Neuronal stem cell (in vitro differentiated cells): ENCODE measurements around the gene CERS3.

Experiments
- DNase-seq: peaks from one replicate; pipeline ENCODE4 v3.0.0-alpha.2; 2013; ENCODE audit warnings: low spot score
- H2AFZ ChIP-seq: one replicate; pipeline ENCODE4 v1.6.1; 2013; ENCODE audit warnings: mild to moderate bottlenecking, low read length, inconsistent platforms
- H2AK5ac ChIP-seq: 2 replicates; pipeline ENCODE4 v1.6.1; 2013; ENCODE audit warnings: low read depth, mild to moderate bottlenecking, inconsistent platforms, low read length, moderate library complexity, mixed read lengths
- H2BK120ac ChIP-seq: 2 replicates; pipeline ENCODE4 v1.6.1; 2013; ENCODE audit warnings: low read depth, mild to moderate bottlenecking, inconsistent platforms, low read length, moderate library complexity, mixed read lengths
- H2BK12ac ChIP-seq: one replicate; pipeline ENCODE4 v1.6.1; 2013; ENCODE audit warnings: low read length, inconsistent platforms
- H2BK15ac ChIP-seq: 2 replicates; pipeline ENCODE4 v1.6.1; 2013; ENCODE audit warnings: mild to moderate bottlenecking, low read length, inconsistent platforms, mixed read lengths
- H2BK5ac ChIP-seq: one replicate; pipeline ENCODE4 v1.6.1; 2013; ENCODE audit warnings: inconsistent platforms, mild to moderate bottlenecking, low read length, moderate library complexity
- H3K14ac ChIP-seq: one replicate; pipeline ENCODE4 v1.6.1; 2013; ENCODE audit warnings: low read length, inconsistent platforms
- H3K18ac ChIP-seq: 2 replicates; pipeline ENCODE4 v1.6.1; 2013; ENCODE audit warnings: low read length, inconsistent platforms
- H3K23ac ChIP-seq: 2 replicates; pipeline ENCODE4 v1.6.1; 2013; ENCODE audit warnings: low read depth, mild to moderate bottlenecking, mixed read lengths, low read length, inconsistent platforms; ENCODE audit not compliant: poor library complexity
- H3K27ac ChIP-seq: replicated peaks from 3 replicates; pipeline ENCODE4 v1.5.1; 2013; ENCODE audit warnings: low read length, inconsistent platforms
- H3K27me3 ChIP-seq, 3 experiments: 2 replicates each; pipeline ENCODE4 v1.6.1; 2013; ENCODE audit warnings: low read length in 3 of 3, mild to moderate bottlenecking in 2 of 3, inconsistent platforms in 1 of 3, low read depth in 1 of 3, mixed read lengths in 1 of 3, moderate library complexity in 1 of 3; ENCODE audit not compliant: control insufficient read depth in 3 of 3, insufficient read depth in 3 of 3
- H3K36me3 ChIP-seq, 2 donors: replicated peaks in 1 of 2; 2 replicates each; pipeline ENCODE4 v1.6.1; 2013; ENCODE audit warnings: low read length in 2 of 2; ENCODE audit not compliant: control insufficient read depth in 2 of 2, insufficient read depth in 2 of 2
- H3K4ac ChIP-seq: 2 replicates; pipeline ENCODE4 v1.6.1; 2013; ENCODE audit warnings: inconsistent platforms, mild to moderate bottlenecking, low read length, moderate library complexity
- H3K4me1 ChIP-seq, 2 donors: 1 replicate in 1 of 2; 2 replicates in 1 of 2; pipeline ENCODE4 v1.6.1; 2013; ENCODE audit warnings: low read length in 2 of 2, low read depth in 1 of 2; ENCODE audit not compliant: control insufficient read depth in 2 of 2, insufficient read depth in 1 of 2
- H3K4me2 ChIP-seq: one replicate; pipeline ENCODE4 v1.6.1; 2013; ENCODE audit warnings: mild to moderate bottlenecking, low read length, inconsistent platforms; ENCODE audit not compliant: insufficient read depth, poor library complexity, severe bottlenecking
- H3K4me3 ChIP-seq, 2 donors: 2 replicates each; pipeline ENCODE4 v1.5.1; 2013; ENCODE audit warnings: low read length in 2 of 2, mild to moderate bottlenecking in 2 of 2, inconsistent platforms in 1 of 2, moderate library complexity in 1 of 2
- H3K79me1 ChIP-seq: one replicate; pipeline ENCODE4 v1.6.1; 2013; ENCODE audit warnings: low read depth, mild to moderate bottlenecking, inconsistent platforms, low read length, moderate library complexity
- H3K9ac ChIP-seq: one replicate; pipeline ENCODE4 v1.6.1; 2013; ENCODE audit warnings: mild to moderate bottlenecking, low read depth, low read length, inconsistent platforms; ENCODE audit not compliant: poor library complexity
- H3K9me3 ChIP-seq, 2 donors: replicated peaks in 1 of 2; 2 replicates each; pipeline versions ENCODE3 to v1.6.1; 2013; ENCODE audit warnings: low read length in 2 of 2, mild to moderate bottlenecking in 2 of 2, inconsistent platforms in 1 of 2, low read depth in 1 of 2, mixed read lengths in 1 of 2, moderate library complexity in 1 of 2; ENCODE audit not compliant: control insufficient read depth in 2 of 2, insufficient read depth in 1 of 2
- H4K8ac ChIP-seq: one replicate; pipeline ENCODE4 v1.6.1; 2013; ENCODE audit warnings: low read depth, mild to moderate bottlenecking, inconsistent platforms, low read length, moderate library complexity
- H4K91ac ChIP-seq: one replicate; pipeline ENCODE4 v1.6.1; 2013; ENCODE audit warnings: low read length, low read depth, mild to moderate bottlenecking, inconsistent platforms; ENCODE audit not compliant: poor library complexity
- WGBS, 2 donors: extraction: QIAGEN DNeasy Blood & Tissue Kit; methylation state at CpG; one replicate each; pipeline ENCODE4 v1.1.7; 2013; ENCODE audit warnings: missing lambda C conversion rate in 2 of 2, mixed read lengths in 1 of 2; ENCODE audit not compliant: insufficient read length in 2 of 2, insufficient replicate concordance in 1 of 2; ENCODE audit errors: extremely low coverage in 2 of 2; 5-methylcytosine and 5-hydroxymethylcytosine counted together

CERS3 gene

GRCh38 chr15:100553468-100553867, 24.7 kb upstream of the CERS3 start:
- Histone ChIP-seq H3K4me2 (no peak overlapping the region), H2BK5ac (no peak overlapping the region), H2BK15ac (no peak overlapping the region), H3K79me1 (no peaks in the 10 kb centered on the region), H3K4me1 (no peaks in the 10 kb centered on the region), H2AFZ (no peak overlapping the region), H3K4me3 (no peak overlapping the region), H3K27ac (no peak overlapping the region), H3K18ac (no peak overlapping the region), H4K91ac (no peak overlapping the region), H4K8ac (no peak overlapping the region), H3K14ac (no peak overlapping the region), H3K36me3 (no peaks in the 10 kb centered on the region), H3K9me3 (peaks cover 0 to 6% of the 10 kb centered on the region in 2 donors), H3K27me3 (no peaks in the 10 kb centered on the region), H2AK5ac (no peak overlapping the region), H2BK120ac (no peak overlapping the region), H2BK12ac (no peak overlapping the region), H3K23ac (no peak overlapping the region), H3K4ac (no peak overlapping the region), H3K9ac (no peak overlapping the region)
- no peak for DNase-seq
- no CpG with 5 or more reads among the region's 16 CpGs for WGBS, 2 donors

GRCh38 chr15:100547961-100548360, 19.2 kb upstream of the CERS3 start:
- Histone ChIP-seq H2BK15ac (no peak overlapping the region), H3K9me3 (peaks cover 0 to 2% of the 10 kb centered on the region in 2 donors), H3K4me3 (no peak overlapping the region), H2BK5ac (no peak overlapping the region), H2AFZ (no peak overlapping the region), H3K4ac (no peak overlapping the region), H2AK5ac (no peak overlapping the region), H2BK12ac (no peak overlapping the region), H3K27ac (no peak overlapping the region), H3K23ac (no peak overlapping the region), H3K18ac (no peak overlapping the region), H2BK120ac (no peak overlapping the region), H3K9ac (no peak overlapping the region), H3K4me2 (no peak overlapping the region), H3K4me1 (no peaks in the 10 kb centered on the region), H3K79me1 (no peaks in the 10 kb centered on the region), H4K91ac (no peak overlapping the region), H3K36me3 (no peaks in the 10 kb centered on the region), H3K14ac (no peak overlapping the region), H4K8ac (no peak overlapping the region), H3K27me3 (no peaks in the 10 kb centered on the region)
- no peak for DNase-seq
- WGBS, 2 donors = no CpG with 5 or more reads among the region's 5 CpGs

DNA sequence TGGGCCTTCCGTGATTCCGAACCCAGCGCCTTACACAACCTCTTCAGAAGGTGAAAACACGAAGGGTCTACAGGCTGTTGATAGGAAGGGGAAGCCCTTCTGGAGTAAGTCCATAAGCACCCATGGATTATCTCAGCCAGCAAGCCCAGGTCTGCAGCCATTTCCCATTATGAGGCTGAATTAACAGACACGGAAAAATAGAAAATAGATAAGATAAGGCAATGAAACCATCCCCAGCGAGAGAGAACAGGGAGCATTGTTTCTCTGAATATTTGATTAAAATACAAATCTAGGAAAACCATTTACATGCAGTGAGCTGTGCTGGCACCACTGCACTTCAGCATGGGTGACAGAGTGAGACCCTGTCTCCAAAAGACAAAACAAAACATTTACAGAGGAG, 16.2 kb upstream of the CERS3 start:
- WGBS, 2 donors = no CpG with 5 or more reads among the region's 6 CpGs
- no peak overlapping the region for H4K91ac ChIP-seq
- H3K4ac ChIP-seq = no peak overlapping the region
- no peak overlapping the region for H3K9ac ChIP-seq
- H3K4me3 ChIP-seq = no peak overlapping the region
- H3K27ac ChIP-seq = no peak overlapping the region
- H2BK5ac ChIP-seq = no peak overlapping the region
- H3K36me3 ChIP-seq = no peaks in the 10 kb centered on the region
- H3K4me2 ChIP-seq = no peak overlapping the region
- H3K23ac ChIP-seq = no peak overlapping the region
- no peak overlapping the region for H2BK15ac ChIP-seq
- no peaks in the 10 kb centered on the region for H3K4me1 ChIP-seq
- no peaks in the 10 kb centered on the region for H3K27me3 ChIP-seq
- DNase-seq = no peak
- H2AK5ac ChIP-seq = no peak overlapping the region
- no peak overlapping the region for H2AFZ ChIP-seq
- no peak overlapping the region for H3K14ac ChIP-seq
- H3K18ac ChIP-seq = no peak overlapping the region
- peaks cover 0 to 2% of the 10 kb centered on the region in 2 donors for H3K9me3 ChIP-seq
- no peak overlapping the region for H2BK12ac ChIP-seq
- no peak overlapping the region for H2BK120ac ChIP-seq
- no peaks in the 10 kb centered on the region for H3K79me1 ChIP-seq
- H4K8ac ChIP-seq = no peak overlapping the region

GRCh38 chr15:100544338-100544841, 15.6 kb upstream of the CERS3 start:
- H4K91ac ChIP-seq = no peak overlapping the region
- DNase-seq = no peak

More at GRCh38 chr15:100544338-100544841, 15.6 kb upstream of the CERS3 start:
- no peaks in the 10 kb centered on the region for H3K27me3 ChIP-seq
- H3K4me3 ChIP-seq = no peak overlapping the region
- H2AFZ ChIP-seq = no peak overlapping the region
- H2BK15ac ChIP-seq = no peak overlapping the region
- H3K4me1 ChIP-seq = no peaks in the 10 kb centered on the region
- H3K18ac ChIP-seq = no peak overlapping the region
- H3K4ac ChIP-seq = no peak overlapping the region
- no CpG with 5 or more reads among the region's 57 CpGs for WGBS, 2 donors
- H3K14ac ChIP-seq = no peak overlapping the region
- H4K8ac ChIP-seq = no peak overlapping the region
- H2BK5ac ChIP-seq = no peak overlapping the region
- H3K9me3 ChIP-seq = peaks cover 0 to 2% of the 10 kb centered on the region in 2 donors
- no peak overlapping the region for H3K27ac ChIP-seq
- no peak overlapping the region for H2BK12ac ChIP-seq
- no peak overlapping the region for H3K23ac ChIP-seq
- H3K4me2 ChIP-seq = no peak overlapping the region
- H3K9ac ChIP-seq = no peak overlapping the region
- H2AK5ac ChIP-seq = no peak overlapping the region
- no peak overlapping the region for H2BK120ac ChIP-seq
- no peaks in the 10 kb centered on the region for H3K79me1 ChIP-seq
- no peaks in the 10 kb centered on the region for H3K36me3 ChIP-seq
